HUES48 (cell line): ENCODE measurements around the gene SLC35E2B.
"Not testable (repeated sequence)": the region's sequence is repeated elsewhere in the genome, so short reads cannot be mapped to it uniquely, and the experiment has no call there.

Experiments used
- H3K27ac ChIP-seq: one replicate; pipeline ENCODE4 v1.7.0; 2013; ENCODE audit warnings: low read depth, low read length, inconsistent platforms
- H3K27me3 ChIP-seq: 2 replicates; pipeline ENCODE4 v1.6.1; 2013; ENCODE audit warnings: mild to moderate bottlenecking, low read length; ENCODE audit not compliant: control insufficient read depth, insufficient read depth
- H3K36me3 ChIP-seq: 2 replicates; pipeline ENCODE4 v1.6.1; 2013; ENCODE audit warnings: low read length; ENCODE audit not compliant: control insufficient read depth, insufficient read depth
- H3K4me1 ChIP-seq: 2 replicates; pipeline ENCODE4 v1.6.1; 2013; ENCODE audit warnings: mild to moderate bottlenecking, low read length; ENCODE audit not compliant: control insufficient read depth, insufficient read depth
- H3K4me3 ChIP-seq: 2 replicates; pipeline ENCODE4 v1.5.1; 2013; ENCODE audit warnings: mild to moderate bottlenecking, low read depth, low read length
- H3K9ac ChIP-seq: 2 replicates; pipeline ENCODE4 v1.6.1; 2013; ENCODE audit warnings: mild to moderate bottlenecking, low read depth, low read length, moderate library complexity
- H3K9me3 ChIP-seq: 2 replicates; pipeline ENCODE4 v1.6.1; 2013; ENCODE audit warnings: low read length; ENCODE audit not compliant: control insufficient read depth, insufficient read depth

SLC35E2B gene

DNA sequence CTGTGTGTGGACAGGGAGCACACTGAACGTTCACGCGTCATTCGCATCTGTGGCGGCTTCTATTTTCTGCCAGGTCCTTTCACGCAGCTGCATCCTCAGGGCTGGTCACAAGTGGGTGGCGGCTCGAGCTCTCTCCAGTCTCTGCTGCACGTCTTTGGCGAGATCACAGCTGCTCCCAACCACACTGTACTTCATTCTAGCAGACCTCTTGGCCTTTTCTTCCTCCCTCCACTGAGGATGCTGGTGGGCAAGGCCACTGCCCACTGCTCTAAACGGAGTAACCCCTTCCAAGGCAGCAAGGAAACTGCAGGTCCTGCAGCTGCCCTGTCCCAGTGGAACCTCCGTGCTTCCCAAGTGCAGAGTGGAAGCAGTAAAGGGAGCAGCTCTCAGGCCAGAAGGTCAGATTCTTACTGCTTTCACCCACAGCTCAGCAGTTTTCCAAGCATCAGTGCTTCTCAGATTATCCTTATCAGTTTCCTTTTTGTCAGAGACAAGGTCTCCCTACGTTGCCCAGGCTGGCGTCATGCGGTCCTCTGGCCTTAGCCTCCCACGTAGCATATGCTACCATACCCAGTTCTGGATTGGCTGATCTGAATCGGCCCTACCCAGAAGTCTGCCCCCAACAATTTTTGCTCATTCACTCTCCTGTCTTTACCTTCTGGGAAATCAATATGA is 44.9 kb downstream of the SLC35E2B start:
- not testable (repeated sequence) for H3K27me3 ChIP-seq, H3K9me3 ChIP-seq, H3K4me3 ChIP-seq, H3K9ac ChIP-seq, H3K4me1 ChIP-seq, H3K27ac ChIP-seq
- H3K36me3 ChIP-seq = peaks cover 54% of the 10 kb centered on the region

DNA sequence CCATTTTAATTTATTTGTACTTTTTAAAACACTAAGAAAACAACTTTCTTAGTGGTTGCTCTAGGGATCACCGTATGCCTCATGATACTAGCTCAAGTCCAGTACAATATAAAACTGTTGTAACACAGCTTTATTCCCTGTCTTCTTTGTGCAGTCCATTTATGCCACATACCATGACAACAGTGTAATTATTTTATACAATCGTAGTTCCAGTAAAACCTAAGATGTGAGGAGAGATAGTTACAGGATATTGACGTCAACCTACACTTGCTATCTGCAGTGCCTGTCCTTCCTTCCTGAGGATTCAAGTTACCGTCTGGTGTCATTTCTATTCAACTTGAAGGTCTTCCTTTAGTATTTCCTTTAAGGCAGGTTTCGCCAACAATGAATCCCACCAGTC is 46.3 kb downstream of the SLC35E2B start:
- H3K4me3 ChIP-seq, H3K4me1 ChIP-seq, H3K9me3 ChIP-seq, H3K27me3 ChIP-seq, H3K27ac ChIP-seq, H3K9ac ChIP-seq: not testable (repeated sequence)
- peaks cover 41% of the 10 kb centered on the region for H3K36me3 ChIP-seq

DNA sequence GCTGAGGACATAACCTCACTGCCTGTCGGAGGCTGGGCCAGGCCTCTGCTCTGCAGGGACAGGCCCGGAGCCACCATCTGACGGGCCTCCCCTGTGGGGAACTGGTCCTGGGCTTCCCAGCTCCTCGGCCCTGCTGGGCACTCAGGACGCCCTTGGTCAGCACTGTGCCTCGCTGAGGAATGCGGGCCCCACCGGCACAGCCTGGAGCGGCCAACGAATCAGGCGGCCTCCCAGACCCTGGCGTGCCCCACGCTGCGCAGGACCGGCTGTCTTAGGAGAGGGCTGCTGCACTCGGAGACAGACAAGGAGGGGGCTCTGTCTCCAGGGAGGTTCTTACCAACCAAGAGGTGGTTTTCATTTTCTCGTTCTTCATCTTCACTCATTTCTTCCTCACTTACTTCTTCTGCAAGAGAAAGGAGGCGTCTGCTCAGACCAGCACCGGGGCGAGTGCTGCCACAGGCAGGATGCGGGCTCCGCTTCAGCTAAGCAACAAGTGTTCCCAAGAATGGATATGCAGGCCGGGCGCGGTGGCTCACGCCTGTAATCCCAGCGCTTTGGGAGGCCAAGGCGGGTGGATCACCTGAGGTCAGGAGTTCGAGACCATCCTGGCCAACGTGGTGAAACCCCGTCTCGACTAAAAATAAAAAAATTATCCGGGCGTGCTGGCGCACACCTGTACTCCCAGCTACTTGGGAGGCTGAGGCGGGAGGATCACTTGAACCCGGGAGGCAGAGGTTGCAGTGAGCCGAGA is 51.7 kb downstream of the SLC35E2B start:
- not testable (repeated sequence) for H3K4me1 ChIP-seq, H3K27me3 ChIP-seq, H3K4me3 ChIP-seq, H3K27ac ChIP-seq, H3K9me3 ChIP-seq, H3K9ac ChIP-seq
- peaks cover 14% of the 10 kb centered on the region for H3K36me3 ChIP-seq

DNA sequence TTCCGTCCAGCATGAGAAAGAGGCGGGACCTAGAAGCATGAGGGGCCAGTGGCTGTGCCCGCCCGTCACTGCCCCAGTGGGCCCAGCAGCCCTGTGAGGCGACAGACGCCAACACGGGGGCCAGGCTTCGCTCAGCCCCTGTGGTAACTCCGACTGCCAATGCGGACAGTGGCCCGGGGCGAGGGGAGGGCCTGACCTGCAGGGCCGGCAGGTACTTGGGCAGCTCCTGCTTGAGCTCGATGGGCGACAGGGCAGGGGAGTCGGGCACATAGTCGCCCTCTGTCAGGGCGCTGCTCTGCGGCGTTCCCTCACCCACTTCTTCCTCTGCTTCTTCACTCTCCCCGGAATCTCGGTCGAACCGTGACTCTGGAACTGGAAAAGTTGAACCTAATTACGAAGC is 52.5 kb downstream of the SLC35E2B start:
- H3K27ac ChIP-seq, H3K4me3 ChIP-seq, H3K9ac ChIP-seq, H3K4me1 ChIP-seq, H3K27me3 ChIP-seq, H3K9me3 ChIP-seq: not testable (repeated sequence)
- H3K36me3 ChIP-seq = peaks cover 14% of the 10 kb centered on the region

DNA sequence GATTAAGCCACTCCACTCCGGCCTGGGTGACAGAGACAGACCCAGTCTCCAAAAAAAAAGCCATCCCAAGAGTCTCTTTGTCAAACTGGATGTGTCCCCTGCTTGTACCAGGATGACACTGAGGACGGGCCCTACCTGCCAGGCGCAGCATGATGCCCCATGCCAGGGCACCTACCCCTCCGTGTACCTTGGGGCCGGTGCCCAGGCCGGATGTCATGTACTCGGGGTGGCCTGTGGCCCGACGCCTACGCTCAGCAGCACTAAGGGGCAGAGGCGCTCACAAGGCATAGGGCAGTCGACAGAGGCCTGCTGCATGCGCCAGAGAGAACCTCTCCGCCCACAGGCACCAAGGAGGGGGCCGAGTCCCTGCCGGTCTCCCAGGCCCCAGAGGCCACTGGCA is 53.2 kb downstream of the SLC35E2B start:
- H3K9ac ChIP-seq, H3K4me1 ChIP-seq, H3K27ac ChIP-seq, H3K4me3 ChIP-seq, H3K9me3 ChIP-seq, H3K27me3 ChIP-seq: not testable (repeated sequence)
- H3K36me3 ChIP-seq = peaks cover 14% of the 10 kb centered on the region

DNA sequence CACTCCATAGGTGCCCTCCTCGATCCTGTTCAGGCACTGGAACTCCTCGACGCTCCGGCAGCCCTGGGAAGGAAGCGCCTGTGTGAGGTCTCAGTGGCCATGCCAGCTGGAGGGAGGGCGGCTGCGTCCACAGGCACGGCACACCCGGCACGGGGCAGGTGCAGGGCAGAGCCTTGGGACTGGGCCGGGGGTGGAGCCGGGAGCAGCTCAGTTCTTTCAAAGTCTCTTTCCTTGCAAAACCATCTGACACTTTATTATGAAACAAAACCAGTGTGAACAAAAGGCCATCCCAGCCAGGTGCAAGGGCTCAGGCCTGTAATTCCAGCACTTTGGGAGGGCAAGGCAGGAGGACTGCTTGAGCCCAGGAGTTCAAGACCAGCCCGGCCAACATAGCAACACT is 54.1 kb downstream of the SLC35E2B start:
- not testable (repeated sequence) for H3K9ac ChIP-seq, H3K9me3 ChIP-seq, H3K27ac ChIP-seq, H3K27me3 ChIP-seq, H3K4me1 ChIP-seq, H3K4me3 ChIP-seq
- H3K36me3 ChIP-seq = peaks cover 14% of the 10 kb centered on the region

DNA sequence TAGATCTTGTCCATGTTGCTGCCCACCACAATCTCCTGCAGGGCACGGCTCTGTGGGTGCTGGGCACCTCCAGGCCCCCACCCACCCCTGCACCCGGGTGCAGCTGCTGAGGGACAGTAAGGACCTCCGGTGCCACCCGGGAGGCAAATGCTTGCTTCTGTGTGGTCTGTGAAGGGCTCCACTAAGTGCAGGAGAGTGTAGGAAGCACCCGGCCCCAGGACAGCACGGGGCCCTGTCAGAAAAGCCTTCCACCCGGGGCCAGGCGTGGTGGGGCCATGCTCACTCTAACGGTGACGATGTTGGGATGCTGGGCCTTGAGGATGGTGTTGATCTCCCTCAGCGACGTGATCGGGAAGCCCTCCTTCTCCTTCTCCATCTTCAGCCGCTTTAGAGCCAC is 55.1 kb downstream of the SLC35E2B start:
- not testable (repeated sequence) for H3K27me3 ChIP-seq, H3K9ac ChIP-seq, H3K9me3 ChIP-seq

DNA sequence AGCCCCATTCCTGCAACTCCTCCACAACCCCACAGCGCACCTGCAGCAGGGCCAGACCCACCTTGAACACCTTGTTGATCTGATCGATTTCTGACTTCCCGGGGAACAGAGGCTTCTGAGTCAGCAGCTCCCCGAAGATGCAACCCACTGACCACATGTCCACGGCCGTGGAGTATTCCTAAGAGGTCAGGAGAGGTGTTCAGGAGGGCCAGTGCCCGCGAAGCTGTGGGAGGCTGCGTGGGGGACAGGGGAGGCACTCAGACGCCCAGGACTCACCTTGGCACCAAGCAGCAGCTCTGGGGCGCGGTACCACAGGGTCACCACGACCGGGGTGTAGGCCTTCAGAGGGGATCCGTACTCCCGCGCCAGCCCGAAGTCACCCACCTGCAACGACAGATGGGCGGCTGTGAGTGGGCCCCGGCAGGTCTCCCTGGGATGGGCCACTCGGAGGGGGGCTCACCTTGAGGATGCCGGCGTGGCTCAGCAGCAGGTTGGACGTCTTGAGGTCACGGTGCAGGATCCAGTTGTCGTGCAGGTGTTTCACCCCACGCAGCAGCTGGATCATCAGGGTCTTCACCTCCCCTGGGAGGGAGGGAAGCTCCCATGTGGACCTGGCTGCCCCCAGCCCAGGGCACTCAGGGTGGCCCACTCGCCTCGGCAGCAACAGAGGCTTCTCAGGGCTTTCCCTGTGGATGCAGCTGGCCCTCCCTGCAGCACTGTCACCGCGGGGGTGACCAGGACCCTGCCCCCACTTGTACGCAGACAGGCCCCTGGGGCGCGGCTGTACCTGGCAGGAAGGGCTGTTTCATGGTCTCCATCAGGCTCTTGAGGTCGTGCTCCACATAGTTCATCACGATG is 55.7 kb downstream of the SLC35E2B start:
- not testable (repeated sequence) for H3K27ac ChIP-seq, H3K9me3 ChIP-seq, H3K4me3 ChIP-seq, H3K27me3 ChIP-seq, H3K4me1 ChIP-seq, H3K9ac ChIP-seq
- peaks cover 14% of the 10 kb centered on the region for H3K36me3 ChIP-seq

More for the DNA sequence above, 55.1 kb downstream of the SLC35E2B start:
- H3K27ac ChIP-seq, H3K4me3 ChIP-seq, H3K4me1 ChIP-seq: not testable (repeated sequence)
- peaks cover 14% of the 10 kb centered on the region for H3K36me3 ChIP-seq

DNA sequence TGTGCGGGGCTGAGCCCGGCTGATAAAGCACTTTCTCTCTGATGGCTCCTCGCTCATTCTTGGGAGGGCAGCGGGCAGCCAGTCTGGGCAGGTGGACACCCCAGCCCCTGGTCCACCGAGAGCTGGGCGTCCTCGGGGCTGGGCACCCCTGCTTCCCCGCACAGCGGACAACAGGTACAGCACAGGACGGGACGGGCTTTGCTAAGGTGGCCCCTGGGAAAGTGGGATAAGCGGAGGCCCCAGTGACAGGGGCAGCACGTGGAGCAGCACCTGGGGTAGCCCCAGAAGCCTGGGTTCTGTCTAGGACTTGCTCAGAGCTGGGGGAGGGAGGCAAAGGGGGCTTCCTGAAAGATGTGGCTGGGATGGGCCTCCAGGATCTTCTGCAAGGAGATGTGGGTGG is 58.0 kb downstream of the SLC35E2B start:
- H3K27ac ChIP-seq, H3K4me1 ChIP-seq, H3K9me3 ChIP-seq, H3K9ac ChIP-seq, H3K4me3 ChIP-seq: not testable (repeated sequence)
- H3K27me3 ChIP-seq = peaks cover 21% of the 10 kb centered on the region
- peaks cover 14% of the 10 kb centered on the region for H3K36me3 ChIP-seq

DNA sequence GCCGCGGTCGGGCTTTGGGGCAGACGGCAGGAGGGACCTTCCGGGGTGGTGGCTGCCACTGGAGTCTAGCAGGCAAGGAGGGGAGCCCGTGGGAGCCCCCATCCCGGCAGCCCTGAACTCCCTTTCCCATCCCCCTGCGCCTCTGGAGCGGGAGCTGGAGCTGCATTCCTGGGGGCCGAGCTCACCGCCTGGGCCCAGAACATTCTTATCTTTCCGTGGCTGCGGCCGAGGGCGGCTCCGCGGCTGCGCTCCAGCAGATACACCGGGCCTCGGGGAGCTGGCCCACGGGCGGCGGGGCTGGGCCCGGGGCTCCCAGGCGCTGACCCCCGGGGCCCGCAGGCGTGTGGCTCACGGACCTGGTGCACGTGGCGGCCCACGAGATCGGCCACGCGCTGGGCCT is 59.2 kb downstream of the SLC35E2B start:
- H3K36me3 ChIP-seq = peaks cover 12% of the 10 kb centered on the region
- H3K27ac ChIP-seq, H3K4me1 ChIP-seq, H3K9me3 ChIP-seq, H3K4me3 ChIP-seq, H3K9ac ChIP-seq: not testable (repeated sequence)
- H3K27me3 ChIP-seq = peaks cover 21% of the 10 kb centered on the region
